ENCODE data around the gene ABHD11.

- TF ChIP-seq CTCF (IDR thresholded peaks at IDR 0.05): no peak
- TF ChIP-seq POLR2A (IDR thresholded peaks at IDR 0.05): no peak
Measured at GRCh38 chr7:73702665-73703064, 35.9 kb downstream of the ABHD11 start.

All from thyroid gland (tissue), 4 donors.